ENCODE results near the gene HS3ST4. TPM values are rescaled to one million over a fixed set of nuclear protein-coding genes. Genes with fewer than 3 reads are reported as not detected.
A peak's percentile ranks its signal among the peaks of the same experiment; 100 is the strongest.

The HS3ST4 gene
- total and polyA plus RNA-seq, 2 donors (not counting 1 experiment from before 2014, with no cell fraction given), result not detected

- no peaks in the 10 kb centered on the region for H3K79me2 ChIP-seq (ENCODE audit: control insufficient read depth, insufficient read depth, low read length)
- H2AFZ ChIP-seq (ENCODE audit: low read length), result no peak overlapping the region
- H3K9ac ChIP-seq (ENCODE audit: insufficient read depth, low read length), result no peak overlapping the region
- no peak overlapping the region for H3K27ac ChIP-seq (ENCODE audit: insufficient read depth, low read length)
- H3K36me3 ChIP-seq (ENCODE audit: control insufficient read depth, insufficient read depth, low read length), result no peaks in the 10 kb centered on the region
- H3K27me3 ChIP-seq (ENCODE audit: control insufficient read depth, insufficient read depth, low read length), result peaks cover 2% of the 10 kb centered on the region
- TF ChIP-seq EZH2 (IDR thresholded peaks at IDR 0.05; ENCODE audit: low read length, missing control alignments), result no peak
- TF ChIP-seq, protein P1, sequence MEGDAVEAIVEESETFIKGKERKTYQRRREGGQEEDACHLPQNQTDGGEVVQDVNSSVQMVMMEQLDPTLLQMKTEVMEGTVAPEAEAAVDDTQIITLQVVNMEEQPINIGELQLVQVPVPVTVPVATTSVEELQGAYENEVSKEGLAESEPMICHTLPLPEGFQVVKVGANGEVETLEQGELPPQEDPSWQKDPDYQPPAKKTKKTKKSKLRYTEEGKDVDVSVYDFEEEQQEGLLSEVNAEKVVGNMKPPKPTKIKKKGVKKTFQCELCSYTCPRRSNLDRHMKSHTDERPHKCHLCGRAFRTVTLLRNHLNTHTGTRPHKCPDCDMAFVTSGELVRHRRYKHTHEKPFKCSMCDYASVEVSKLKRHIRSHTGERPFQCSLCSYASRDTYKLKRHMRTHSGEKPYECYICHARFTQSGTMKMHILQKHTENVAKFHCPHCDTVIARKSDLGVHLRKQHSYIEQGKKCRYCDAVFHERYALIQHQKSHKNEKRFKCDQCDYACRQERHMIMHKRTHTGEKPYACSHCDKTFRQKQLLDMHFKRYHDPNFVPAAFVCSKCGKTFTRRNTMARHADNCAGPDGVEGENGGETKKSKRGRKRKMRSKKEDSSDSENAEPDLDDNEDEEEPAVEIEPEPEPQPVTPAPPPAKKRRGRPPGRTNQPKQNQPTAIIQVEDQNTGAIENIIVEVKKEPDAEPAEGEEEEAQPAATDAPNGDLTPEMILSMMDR (conservative IDR thresholded peaks at IDR 0.05 in 1 of 2, IDR thresholded peaks at IDR 0.05 in 1 of 2; ENCODE audit: low read depth in 1 of 2, low read length in 2 of 2), result no peak
- DNase-seq (ENCODE audit: low read depth in 2 of 2), result no peak
- H3K4me2 ChIP-seq (ENCODE audit: extremely low read depth, insufficient read depth, low read length), result no peak overlapping the region
- no peaks in the 10 kb centered on the region for H4K20me1 ChIP-seq (ENCODE audit: control insufficient read depth, extremely low read depth, insufficient read depth, low read length)
- H3K4me1 ChIP-seq (ENCODE audit: control insufficient read depth, extremely low read depth, insufficient read depth, low read length), result no peaks in the 10 kb centered on the region
- no peaks in the 10 kb centered on the region for H3K9me3 ChIP-seq (ENCODE audit: control insufficient read depth, insufficient read depth, low read depth, low read length)
- H3K4me3 ChIP-seq (replicated peaks in 1 of 4; ENCODE audit: control extremely low read depth in 1 of 4, insufficient read depth in 1 of 4, low read depth in 3 of 4, low read length in 4 of 4), result no peak overlapping the region
These were observed 1.1 kb upstream of the HS3ST4 start for GRCh38 chr16:25690552-25691143.

GRCh38 chr16:25692351-25692741 lies 587 bp downstream of the HS3ST4 start:
- peaks cover 2% of the 10 kb centered on the region for H3K27me3 ChIP-seq (ENCODE audit: control insufficient read depth, insufficient read depth, low read length)
- H3K9me3 ChIP-seq (ENCODE audit: control insufficient read depth, insufficient read depth, low read depth, low read length), result no peaks in the 10 kb centered on the region
- no peak overlapping the region for H3K9ac ChIP-seq (ENCODE audit: insufficient read depth, low read length)
- DNase-seq (ENCODE audit: low read depth in 2 of 2), result no peak
- no peaks in the 10 kb centered on the region for H4K20me1 ChIP-seq (ENCODE audit: control insufficient read depth, extremely low read depth, insufficient read depth, low read length)
- no peaks in the 10 kb centered on the region for H3K36me3 ChIP-seq (ENCODE audit: control insufficient read depth, insufficient read depth, low read length)
- no peaks in the 10 kb centered on the region for H3K79me2 ChIP-seq (ENCODE audit: control insufficient read depth, insufficient read depth, low read length)
- no peak overlapping the region for H3K4me2 ChIP-seq (ENCODE audit: extremely low read depth, insufficient read depth, low read length)
- H3K4me3 ChIP-seq (replicated peaks in 1 of 4; ENCODE audit: control extremely low read depth in 1 of 4, insufficient read depth in 1 of 4, low read depth in 3 of 4, low read length in 4 of 4), result no peak overlapping the region
- H2AFZ ChIP-seq (ENCODE audit: low read length), result no peak overlapping the region
- no peak for TF ChIP-seq EZH2 (IDR thresholded peaks at IDR 0.05; ENCODE audit: low read length, missing control alignments)
- TF ChIP-seq, protein P1 (conservative IDR thresholded peaks at IDR 0.05 in 1 of 2, IDR thresholded peaks at IDR 0.05 in 1 of 2; ENCODE audit: low read depth in 1 of 2, low read length in 2 of 2), result no peak
- H3K27ac ChIP-seq (ENCODE audit: insufficient read depth, low read length), result no peak overlapping the region
- H3K4me1 ChIP-seq (ENCODE audit: control insufficient read depth, extremely low read depth, insufficient read depth, low read length), result no peaks in the 10 kb centered on the region

GRCh38 chr16:25692742-25693508 lies 1.2 kb downstream of the HS3ST4 start:
- H3K79me2 ChIP-seq (ENCODE audit: control insufficient read depth, insufficient read depth, low read length), result no peaks in the 10 kb centered on the region
- no peaks in the 10 kb centered on the region for H3K36me3 ChIP-seq (ENCODE audit: control insufficient read depth, insufficient read depth, low read length)
- H3K4me3 ChIP-seq (replicated peaks in 1 of 4; ENCODE audit: control extremely low read depth in 1 of 4, insufficient read depth in 1 of 4, low read depth in 3 of 4, low read length in 4 of 4), result no peak overlapping the region
- DNase-seq (ENCODE audit: low read depth in 2 of 2), result no peak
- peak; percentile 55 for TF ChIP-seq EZH2 (IDR thresholded peaks at IDR 0.05; ENCODE audit: low read length, missing control alignments)
- TF ChIP-seq, protein P1 (conservative IDR thresholded peaks at IDR 0.05 in 1 of 2, IDR thresholded peaks at IDR 0.05 in 1 of 2; ENCODE audit: low read depth in 1 of 2, low read length in 2 of 2), result no peak
- no peak overlapping the region for H2AFZ ChIP-seq (ENCODE audit: low read length)
- no peak overlapping the region for H3K27ac ChIP-seq (ENCODE audit: insufficient read depth, low read length)
- peaks cover 2% of the 10 kb centered on the region for H3K27me3 ChIP-seq (ENCODE audit: control insufficient read depth, insufficient read depth, low read length)
- H3K9ac ChIP-seq (ENCODE audit: insufficient read depth, low read length), result no peak overlapping the region
- no peaks in the 10 kb centered on the region for H3K9me3 ChIP-seq (ENCODE audit: control insufficient read depth, insufficient read depth, low read depth, low read length)
- H3K4me2 ChIP-seq (ENCODE audit: extremely low read depth, insufficient read depth, low read length), result no peak overlapping the region
- no peaks in the 10 kb centered on the region for H3K4me1 ChIP-seq (ENCODE audit: control insufficient read depth, extremely low read depth, insufficient read depth, low read length)
- H4K20me1 ChIP-seq (ENCODE audit: control insufficient read depth, extremely low read depth, insufficient read depth, low read length), result no peaks in the 10 kb centered on the region
